Mucosa of rectum (tissue), 2 donors: ENCODE data around the gene ZC3H10.

ENCODE experiments used
- H3K27ac ChIP-seq, 2 donors: one replicate each; pipeline ENCODE4 v1.7.0; 2013; ENCODE audit warnings: inconsistent platforms in 2 of 2, low read depth in 2 of 2, low read length in 2 of 2
- H3K27me3 ChIP-seq, 2 donors: one replicate each; pipeline ENCODE4 v1.7.0; 2013; ENCODE audit warnings: low read length in 2 of 2; ENCODE audit not compliant: control insufficient read depth in 2 of 2, insufficient read depth in 2 of 2
- H3K36me3 ChIP-seq, 2 donors: one replicate each; pipeline ENCODE4 v1.7.0; 2013; ENCODE audit warnings: low read length in 2 of 2; ENCODE audit not compliant: control insufficient read depth in 2 of 2, insufficient read depth in 2 of 2
- H3K4me1 ChIP-seq, 2 donors: one replicate each; pipeline ENCODE4 v1.7.0; 2013; ENCODE audit warnings: low read length in 2 of 2, mild to moderate bottlenecking in 1 of 2; ENCODE audit not compliant: control insufficient read depth in 2 of 2, insufficient read depth in 2 of 2
- H3K4me3 ChIP-seq, 2 donors: one replicate each; pipeline ENCODE4 v1.7.0; 2013; ENCODE audit warnings: low read length in 2 of 2
- H3K9ac ChIP-seq, 2 donors: one replicate each; pipeline ENCODE4 v1.7.0; 2013; ENCODE audit warnings: low read length in 2 of 2, low read depth in 1 of 2, mild to moderate bottlenecking in 1 of 2
- H3K9me3 ChIP-seq, 2 donors: one replicate each; pipeline ENCODE4 v1.7.0; 2013; ENCODE audit warnings: low read length in 2 of 2; ENCODE audit not compliant: control insufficient read depth in 2 of 2
- donor health status: healthy.
- donor health status: Normal muscosa, but diverticular disease.

The ZC3H10 gene

GRCh38 chr12:56081393-56082347, 36.4 kb upstream of the ZC3H10 start:
- Histone ChIP-seq H3K27ac (peak overlapping the region; percentile 94 to 98), H3K4me3 (peak overlapping the region; percentile 78 to 83), H3K4me1 (peaks cover 26 to 49% of the 10 kb centered on the region in 2 donors), H3K9me3 (no peaks in the 10 kb centered on the region), H3K36me3 (peaks cover 17 to 20% of the 10 kb centered on the region in 2 donors), H3K27me3 (peaks cover 0 to 2% of the 10 kb centered on the region in 2 donors), H3K9ac (peak overlapping the region; percentile 93 to 96)

GRCh38 chr12:56082382-56082781, 35.7 kb upstream of the ZC3H10 start:
- Histone ChIP-seq H3K27me3 (peaks cover 0 to 2% of the 10 kb centered on the region in 2 donors), H3K4me1 (peaks cover 27 to 56% of the 10 kb centered on the region in 2 donors), H3K9me3 (no peaks in the 10 kb centered on the region), H3K4me3 (peak overlapping the region; percentile 78 to 83), H3K36me3 (peaks cover 19 to 24% of the 10 kb centered on the region in 2 donors), H3K9ac (peak overlapping the region; percentile 38 to 93), H3K27ac (peak overlapping the region; percentile 94 to 98)

- Histone ChIP-seq H3K4me3 (peak overlapping the region; percentile 78 to 83), H3K4me1 (peaks cover 30 to 59% of the 10 kb centered on the region in 2 donors), H3K36me3 (peaks cover 25 to 28% of the 10 kb centered on the region in 2 donors), H3K9me3 (no peaks in the 10 kb centered on the region), H3K27me3 (peaks cover 0 to 2% of the 10 kb centered on the region in 2 donors), H3K27ac (peak overlapping the region; percentile 94 to 98), H3K9ac (peak overlapping the region in 1 of 2 donors; percentile 93)
These were observed 35.1 kb upstream of the ZC3H10 start for GRCh38 chr12:56082967-56083366.

GRCh38 chr12:56084958-56085543, 33.0 kb upstream of the ZC3H10 start:
- Histone ChIP-seq H3K27ac (peak overlapping the region; percentile 10 to 24), H3K9ac (no peak overlapping the region), H3K9me3 (no peaks in the 10 kb centered on the region), H3K36me3 (peaks cover 36 to 38% of the 10 kb centered on the region in 2 donors), H3K27me3 (no peaks in the 10 kb centered on the region), H3K4me3 (no peak overlapping the region), H3K4me1 (peaks cover 30 to 47% of the 10 kb centered on the region in 2 donors)

- Histone ChIP-seq H3K9ac (no peak overlapping the region), H3K27ac (peak overlapping the region; percentile 76 to 79), H3K9me3 (no peaks in the 10 kb centered on the region), H3K4me1 (peaks cover 26 to 43% of the 10 kb centered on the region in 2 donors), H3K4me3 (no peak overlapping the region), H3K36me3 (peaks cover 38 to 41% of the 10 kb centered on the region in 2 donors), H3K27me3 (no peaks in the 10 kb centered on the region)
These were observed 32.0 kb upstream of the ZC3H10 start for GRCh38 chr12:56086096-56086495.

- H3K27ac ChIP-seq = peak overlapping the region; percentile 76 to 79
- H3K4me3 ChIP-seq = no peak overlapping the region
- no peaks in the 10 kb centered on the region for H3K9me3 ChIP-seq
- H3K9ac ChIP-seq = peak overlapping the region in 1 of 2 donors; percentile 7
- H3K36me3 ChIP-seq = peaks cover 41 to 44% of the 10 kb centered on the region in 2 donors
- peaks cover 22 to 40% of the 10 kb centered on the region in 2 donors for H3K4me1 ChIP-seq
- no peaks in the 10 kb centered on the region for H3K27me3 ChIP-seq
These were observed 31.5 kb upstream of the ZC3H10 start for GRCh38 chr12:56086608-56087007.

GRCh38 chr12:56087220-56087619, 30.8 kb upstream of the ZC3H10 start:
- Histone ChIP-seq H3K36me3 (peaks cover 43 to 44% of the 10 kb centered on the region in 2 donors), H3K27ac (peak overlapping the region; percentile 76 to 79), H3K27me3 (no peaks in the 10 kb centered on the region), H3K9ac (peak overlapping the region in 1 of 2 donors; percentile 41), H3K4me3 (peak overlapping the region; percentile 11 to 37), H3K4me1 (peaks cover 22 to 38% of the 10 kb centered on the region in 2 donors), H3K9me3 (no peaks in the 10 kb centered on the region)

GRCh38 chr12:56097738-56098137, 20.3 kb upstream of the ZC3H10 start:
- peaks cover 64 to 71% of the 10 kb centered on the region in 2 donors for H3K36me3 ChIP-seq
- H3K27ac ChIP-seq = no peak overlapping the region
- no peaks in the 10 kb centered on the region for H3K9me3 ChIP-seq
- no peaks in the 10 kb centered on the region for H3K4me1 ChIP-seq
- no peak overlapping the region for H3K4me3 ChIP-seq
- H3K9ac ChIP-seq = no peak overlapping the region
- no peaks in the 10 kb centered on the region for H3K27me3 ChIP-seq

- peaks cover 57 to 64% of the 10 kb centered on the region in 2 donors for H3K36me3 ChIP-seq
- H3K4me1 ChIP-seq = peaks cover 6 to 7% of the 10 kb centered on the region in 2 donors
- H3K27ac ChIP-seq = no peak overlapping the region
These were observed 19.5 kb upstream of the ZC3H10 start for GRCh38 chr12:56098592-56098991.

GRCh38 chr12:56099787-56100186, 18.3 kb upstream of the ZC3H10 start:
- Histone ChIP-seq H3K9ac (no peak overlapping the region), H3K27me3 (no peaks in the 10 kb centered on the region), H3K27ac (no peak overlapping the region), H3K36me3 (peaks cover 47 to 57% of the 10 kb centered on the region in 2 donors), H3K9me3 (no peaks in the 10 kb centered on the region), H3K4me1 (peaks cover 8 to 11% of the 10 kb centered on the region in 2 donors), H3K4me3 (no peak overlapping the region)

More at GRCh38 chr12:56098592-56098991, 19.5 kb upstream of the ZC3H10 start:
- H3K27me3 ChIP-seq = no peaks in the 10 kb centered on the region
- no peak overlapping the region for H3K4me3 ChIP-seq
- no peaks in the 10 kb centered on the region for H3K9me3 ChIP-seq
- no peak overlapping the region for H3K9ac ChIP-seq
